ENCODE data around the gene TEC.

DNA sequence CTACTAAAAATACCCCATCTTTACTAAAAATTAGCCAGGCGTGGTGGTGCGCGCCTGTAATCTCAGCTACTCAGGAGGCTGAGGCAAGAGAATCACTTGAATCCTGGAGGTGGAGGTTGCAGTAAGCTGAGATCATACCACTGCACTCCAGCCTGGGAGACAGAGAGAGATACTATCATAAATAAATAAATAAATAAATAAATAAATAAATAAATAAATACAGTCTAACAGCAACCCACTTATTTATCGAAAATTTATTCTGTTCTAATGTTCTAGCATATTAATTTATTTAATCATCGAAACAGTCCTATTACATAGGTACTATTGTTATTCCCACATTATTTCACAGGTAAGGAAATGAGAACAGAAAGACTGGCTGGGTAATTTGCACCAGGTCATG, 117.4 kb downstream of the TEC start:
- TF ChIP-seq, protein P1, sequence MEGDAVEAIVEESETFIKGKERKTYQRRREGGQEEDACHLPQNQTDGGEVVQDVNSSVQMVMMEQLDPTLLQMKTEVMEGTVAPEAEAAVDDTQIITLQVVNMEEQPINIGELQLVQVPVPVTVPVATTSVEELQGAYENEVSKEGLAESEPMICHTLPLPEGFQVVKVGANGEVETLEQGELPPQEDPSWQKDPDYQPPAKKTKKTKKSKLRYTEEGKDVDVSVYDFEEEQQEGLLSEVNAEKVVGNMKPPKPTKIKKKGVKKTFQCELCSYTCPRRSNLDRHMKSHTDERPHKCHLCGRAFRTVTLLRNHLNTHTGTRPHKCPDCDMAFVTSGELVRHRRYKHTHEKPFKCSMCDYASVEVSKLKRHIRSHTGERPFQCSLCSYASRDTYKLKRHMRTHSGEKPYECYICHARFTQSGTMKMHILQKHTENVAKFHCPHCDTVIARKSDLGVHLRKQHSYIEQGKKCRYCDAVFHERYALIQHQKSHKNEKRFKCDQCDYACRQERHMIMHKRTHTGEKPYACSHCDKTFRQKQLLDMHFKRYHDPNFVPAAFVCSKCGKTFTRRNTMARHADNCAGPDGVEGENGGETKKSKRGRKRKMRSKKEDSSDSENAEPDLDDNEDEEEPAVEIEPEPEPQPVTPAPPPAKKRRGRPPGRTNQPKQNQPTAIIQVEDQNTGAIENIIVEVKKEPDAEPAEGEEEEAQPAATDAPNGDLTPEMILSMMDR (conservative IDR thresholded peaks at IDR 0.05; ENCODE audit: low read depth in 2 of 2), result no peak
- TF ChIP-seq REST (IDR thresholded peaks at IDR 0.05; ENCODE audit: unreplicated experiment), result no peak
- TF ChIP-seq POLR2AphosphoS5 (IDR thresholded peaks at IDR 0.05; ENCODE audit: low read depth), result no peak
- TF ChIP-seq, protein P2, sequence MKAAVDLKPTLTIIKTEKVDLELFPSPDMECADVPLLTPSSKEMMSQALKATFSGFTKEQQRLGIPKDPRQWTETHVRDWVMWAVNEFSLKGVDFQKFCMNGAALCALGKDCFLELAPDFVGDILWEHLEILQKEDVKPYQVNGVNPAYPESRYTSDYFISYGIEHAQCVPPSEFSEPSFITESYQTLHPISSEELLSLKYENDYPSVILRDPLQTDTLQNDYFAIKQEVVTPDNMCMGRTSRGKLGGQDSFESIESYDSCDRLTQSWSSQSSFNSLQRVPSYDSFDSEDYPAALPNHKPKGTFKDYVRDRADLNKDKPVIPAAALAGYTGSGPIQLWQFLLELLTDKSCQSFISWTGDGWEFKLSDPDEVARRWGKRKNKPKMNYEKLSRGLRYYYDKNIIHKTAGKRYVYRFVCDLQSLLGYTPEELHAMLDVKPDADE (IDR thresholded peaks at IDR 0.05), result no peak
- TF ChIP-seq EZH2 (IDR thresholded peaks at IDR 0.05; ENCODE audit: low read depth, unreplicated experiment), result no peak
- no peak for TF ChIP-seq CREB1 (CRISPR knock-in tag; IDR thresholded peaks at IDR 0.05; ENCODE audit: low read depth)
- no peak for TF ChIP-seq EZH2phosphoT487 (IDR thresholded peaks at IDR 0.05; ENCODE audit: unreplicated experiment)
- no peak for TF ChIP-seq ZNF462 (CRISPR knock-in tag; IDR thresholded peaks at IDR 0.05)
